Measurements from ENCODE around the gene RBM19.
"Not testable (repeated sequence)": the region's sequence is repeated elsewhere in the genome, so short reads cannot be mapped to it uniquely, and the experiment has no call there.

RBM19 gene

DNA sequence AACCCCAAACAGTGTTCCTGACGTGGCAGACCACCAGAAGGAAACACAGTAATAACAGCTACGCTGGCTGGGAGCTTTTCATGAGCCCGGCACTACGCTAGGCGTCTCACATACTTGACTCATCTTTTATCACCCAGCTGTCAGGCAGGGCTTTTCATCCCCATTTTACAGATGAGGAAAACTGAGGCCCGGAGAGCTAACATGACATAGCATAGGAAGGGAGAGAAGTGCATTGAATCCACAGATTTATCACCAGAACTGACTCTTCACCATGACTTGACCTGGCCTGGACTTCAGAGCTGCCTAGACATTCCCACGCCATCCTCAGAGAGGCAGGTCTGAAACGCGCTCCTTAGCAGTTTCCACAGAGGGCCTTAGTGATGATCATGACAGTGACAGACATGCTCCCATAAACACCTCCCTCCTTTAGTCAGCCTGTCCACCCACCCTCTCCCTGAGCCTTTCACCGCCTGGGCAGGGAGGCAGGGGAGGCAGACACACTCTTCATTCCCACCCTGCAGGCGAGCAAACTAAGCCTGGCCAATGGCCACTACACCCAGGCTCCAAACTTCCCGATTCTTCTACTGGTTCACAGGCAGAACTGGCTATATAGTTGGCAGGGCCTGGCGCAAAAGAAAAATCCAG is 56.2 kb downstream of the RBM19 start:
- in situ Hi-C loops (cut with MboI; ENCODE audit: low sequenced_read_pairs, unreplicated experiment): loop anchor here (25.0 kb wide), 2 partner anchors 448 to 723 kb away; partner anchors contain the start of genes DDX54, LHX5 and RITA1
- no peak for TF ChIP-seq CTCF (IDR thresholded peaks at IDR 0.05; ENCODE audit: borderline replicate concordance, control extremely low read depth, extremely low read depth, insufficient read depth, missing control alignments)
- no peak for DNase-seq (ENCODE audit: low spot score)

DNA sequence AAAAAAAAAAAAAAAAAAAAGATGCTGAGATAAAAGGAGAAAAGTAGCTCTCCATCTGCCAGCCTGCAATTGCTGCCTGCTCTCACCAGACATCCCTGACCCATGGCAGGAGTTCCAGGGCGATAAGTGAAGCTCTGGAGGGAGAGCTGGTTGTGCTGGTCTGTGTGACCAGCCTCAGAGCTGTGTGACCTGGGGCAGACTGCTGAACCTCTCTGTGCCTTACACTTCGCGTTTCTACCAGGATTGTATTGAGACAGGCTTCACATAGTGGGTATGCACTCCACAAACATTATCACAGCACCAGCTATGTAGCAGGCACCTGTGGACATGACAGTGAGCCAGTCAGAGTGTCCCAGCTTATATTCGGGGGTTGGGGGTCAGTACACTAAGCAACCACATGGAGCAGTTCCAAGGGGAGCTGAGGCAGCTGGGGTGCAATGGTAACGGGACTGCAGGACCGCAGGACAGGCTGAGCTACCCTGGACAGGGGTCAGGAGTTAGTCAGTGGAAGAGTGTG is 57.5 kb downstream of the RBM19 start:
- in situ Hi-C loops (cut with MboI; ENCODE audit: low sequenced_read_pairs, unreplicated experiment): loop anchor here (25.0 kb wide), 2 partner anchors 446 to 721 kb away; partner anchors contain the start of genes DDX54, LHX5 and RITA1
- TF ChIP-seq CTCF (IDR thresholded peaks at IDR 0.05; ENCODE audit: borderline replicate concordance, control extremely low read depth, extremely low read depth, insufficient read depth, missing control alignments): no peak
- DNase-seq (ENCODE audit: low spot score): no peak

- in situ Hi-C loops (cut with MboI; ENCODE audit: low sequenced_read_pairs, unreplicated experiment): loop anchor here (25.0 kb wide), 2 partner anchors 445 to 720 kb away; partner anchors contain the start of genes DDX54, LHX5 and RITA1
- DNase-seq (ENCODE audit: low spot score): no peak
- TF ChIP-seq CTCF (IDR thresholded peaks at IDR 0.05; ENCODE audit: borderline replicate concordance, control extremely low read depth, extremely low read depth, insufficient read depth, missing control alignments): no peak
Observed at GRCh38 chr12:113907446-113908180, 58.5 kb downstream of the RBM19 start.

GRCh38 chr12:113906411-113907200 is 59.5 kb downstream of the RBM19 start:
- TF ChIP-seq CTCF (IDR thresholded peaks at IDR 0.05; ENCODE audit: borderline replicate concordance, control extremely low read depth, extremely low read depth, insufficient read depth, missing control alignments): no peak
- in situ Hi-C loops (cut with MboI; ENCODE audit: low sequenced_read_pairs, unreplicated experiment): loop anchor here (25.0 kb wide), 2 partner anchors 444 to 719 kb away; partner anchors contain the start of genes DDX54, LHX5 and RITA1
- DNase-seq (ENCODE audit: low spot score): no peak

DNA sequence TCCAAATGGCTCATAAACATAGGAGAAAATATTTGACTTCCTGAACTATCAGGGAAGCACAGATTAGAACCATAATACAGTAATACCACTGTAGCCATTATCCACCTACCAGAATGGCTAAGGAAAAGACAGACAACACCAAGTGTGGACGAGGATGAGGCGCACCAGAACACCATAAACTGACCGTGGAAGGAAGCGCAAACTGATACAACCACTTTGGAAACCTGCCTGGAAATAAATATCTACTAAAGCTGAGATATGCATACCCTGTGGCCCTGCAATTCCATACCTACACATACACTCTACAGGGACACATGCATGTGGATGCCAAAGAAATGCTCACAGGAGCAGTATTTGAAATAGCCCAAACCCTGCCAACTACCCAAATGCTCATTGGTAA is 60.3 kb downstream of the RBM19 start:
- TF ChIP-seq CTCF (IDR thresholded peaks at IDR 0.05; ENCODE audit: borderline replicate concordance, control extremely low read depth, extremely low read depth, insufficient read depth, missing control alignments): no peak

GRCh38 chr12:113903381-113903863 is 62.7 kb downstream of the RBM19 start:
- no peak for DNase-seq (ENCODE audit: low spot score)
- no peak for TF ChIP-seq CTCF (IDR thresholded peaks at IDR 0.05; ENCODE audit: borderline replicate concordance, control extremely low read depth, extremely low read depth, insufficient read depth, missing control alignments)
- in situ Hi-C loops (cut with MboI; ENCODE audit: low sequenced_read_pairs, unreplicated experiment): loop anchor here (25.0 kb wide), 2 partner anchors 441 to 716 kb away; partner anchors contain the start of genes DDX54, LHX5 and RITA1

More for the DNA sequence above, 60.3 kb downstream of the RBM19 start:
- no peak for DNase-seq (ENCODE audit: low spot score)
- in situ Hi-C loops (cut with MboI; ENCODE audit: low sequenced_read_pairs, unreplicated experiment): loop anchor here (25.0 kb wide), 2 partner anchors 444 to 719 kb away; partner anchors contain the start of genes DDX54, LHX5 and RITA1

DNA sequence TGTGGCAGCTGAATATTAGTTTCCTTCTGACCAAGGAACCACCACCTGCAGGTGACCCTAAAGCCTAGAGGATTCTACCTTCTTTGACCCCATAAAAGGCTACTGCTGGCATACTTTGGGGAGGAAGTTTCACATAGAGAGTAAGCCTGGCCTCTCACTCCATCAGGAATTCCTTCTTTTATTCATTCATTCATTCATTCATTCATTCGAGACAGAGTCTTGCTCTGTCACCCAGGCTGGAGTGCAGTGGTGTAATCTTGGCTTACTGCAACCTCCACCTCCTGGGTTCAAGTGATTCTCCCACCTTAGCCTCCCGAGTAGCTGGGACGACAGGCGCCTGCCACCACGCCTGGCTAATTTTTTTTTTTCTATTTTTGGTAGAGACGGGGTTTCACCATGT is 64.8 kb downstream of the RBM19 start:
- in situ Hi-C loops (cut with MboI; ENCODE audit: low sequenced_read_pairs, unreplicated experiment): loop anchor here (25.0 kb wide), 2 partner anchors 439 to 714 kb away; partner anchors contain the start of genes DDX54, LHX5 and RITA1
- DNase-seq (ENCODE audit: low spot score): not testable (repeated sequence)

Measured in GM13976 (cell line).